HCT116 (cell line): Measurements from ENCODE around the gene UQCC2. TPM values are rescaled to one million over a fixed set of nuclear protein-coding genes. Genes with fewer than 3 reads are reported as not detected.

ENCODE experiments used
- ATAC-seq: fragments of 200-7000 bp; cut with Tn5 transposase; 2 replicates; pipeline ENCODE4 v1.9.1; 2020; ENCODE audit warnings: mild to moderate bottlenecking, moderate library complexity
- BruUV-seq: library from RNA; stranded (reverse); fragments of 400-500 nt; replicated peaks from 2 replicates; lab custom pipeline; 2021; lab: Mats Ljungman, UMichigan
- CTCF ChIA-PET: fragments of 300-600 bp; sonication (Branson Sonifier 250); formaldehyde crosslinking; loops from one replicate; lab custom pipeline; 2021; ENCODE audit warnings: antibody characterized with exemption; lab: Charles Lee
- POLR2A ChIA-PET: fragments of 300-600, 350-600 bp; sonication (Branson Sonifier 250); formaldehyde crosslinking; loops from one replicate; lab custom pipeline; 2021; ENCODE audit warnings: antibody characterized with exemption; lab: Charles Lee
- RAD21 ChIA-PET, 2 experiments: fragments of 300-600 bp; sonication (Branson Sonifier 250); formaldehyde crosslinking; loops; one replicate each; lab custom pipeline; 2023; ENCODE audit warnings: low total read pairs in 2 of 2; ENCODE audit not compliant: uncharacterized antibody in 2 of 2, unreplicated experiment in 2 of 2, low non-redundant PET in 1 of 2; lab: Charles Lee
- DNase-seq: peaks from one replicate; pipeline ENCODE4 v3.0.0-alpha.2; 2010; ENCODE audit warnings: low read depth, low spot score
- H2AFZ ChIP-seq: fragments of 200-600 bp; shearing (Covaris generic), sonication (generic); 2 replicates; pipeline ENCODE4 v1.6.1; 2017; ENCODE audit warnings: low read depth, mixed run types, mixed read lengths, antibody characterized with exemption, low read length; ENCODE audit not compliant: poor library complexity, severe bottlenecking
- H3K27ac ChIP-seq: 2 replicates; pipeline ENCODE4 v1.5.1; 2012; ENCODE audit warnings: low read depth, low read length
- H3K27me3 ChIP-seq: fragments of 200-600 bp; sonication (generic); 2 replicates; pipeline ENCODE4 v1.6.1; 2016; ENCODE audit warnings: mixed run types, low read length, mixed read lengths; ENCODE audit not compliant: insufficient read depth
- H3K36me3 ChIP-seq, 2 experiments: fragments of 200-500 bp in 1 of 2; fragments of 200-600 bp in 1 of 2; sonication (Bioruptor generic) in 1 of 2; sonication (generic) in 1 of 2; 2 replicates each; pipeline versions ENCODE4 v1.5.1 to v1.6.1; 2014 to 2016; ENCODE audit warnings: low read length in 2 of 2, inconsistent platforms in 1 of 2, mixed read lengths in 1 of 2, mixed run types in 1 of 2; ENCODE audit not compliant: insufficient read depth in 2 of 2, control insufficient read depth in 1 of 2
- H3K4me1 ChIP-seq, 2 experiments: fragments of 200-600 bp in 1 of 2; sonication (generic) in 1 of 2; 2 replicates each; pipeline versions ENCODE4 v1.5.1 to v1.6.1; 2012 to 2017; ENCODE audit warnings: low read length in 2 of 2, inconsistent platforms in 1 of 2, mild to moderate bottlenecking in 1 of 2, mixed read lengths in 1 of 2, mixed run types in 1 of 2, moderate library complexity in 1 of 2; ENCODE audit not compliant: insufficient read depth in 2 of 2, control insufficient read depth in 1 of 2
- H3K4me2 ChIP-seq: fragments of 200-600 bp; sonication (generic); 2 replicates; pipeline ENCODE4 v1.6.1; 2017; ENCODE audit warnings: mixed run types, low read length, mixed read lengths
- H3K4me3 ChIP-seq, 2 experiments: fragments of 200-600 bp in 1 of 2; sonication (generic) in 1 of 2; replicated peaks in 1 of 2; 2 replicates each; pipeline ENCODE4 v1.5.1; 2011 to 2016; ENCODE audit warnings: low read length in 2 of 2, control low read depth in 1 of 2, low read depth in 1 of 2, mild to moderate bottlenecking in 1 of 2, mixed read lengths in 1 of 2, mixed run types in 1 of 2
- H3K79me2 ChIP-seq: fragments of 200-600 bp; sonication (generic); 2 replicates; pipeline ENCODE4 v1.6.1; 2017; ENCODE audit warnings: mild to moderate bottlenecking, mixed run types, low read length, moderate library complexity, mixed read lengths; ENCODE audit not compliant: insufficient read depth
- H3K9ac ChIP-seq: fragments of 200-600 bp; sonication (generic); 2 replicates; pipeline ENCODE4 v1.6.1; 2016; ENCODE audit warnings: low read length, mixed read lengths
- H3K9me2 ChIP-seq: fragments of 200-600 bp; sonication (generic), shearing (Covaris generic); 2 replicates; pipeline ENCODE4 v1.6.1; 2017; ENCODE audit warnings: mixed run types, mild to moderate bottlenecking, moderate library complexity; ENCODE audit not compliant: insufficient read depth
- H3K9me3 ChIP-seq, 2 experiments: fragments of 200-500 bp in 1 of 2; fragments of 200-600 bp in 1 of 2; sonication (Bioruptor generic) in 1 of 2; sonication (generic) in 1 of 2; 2 replicates each; pipeline ENCODE4 v1.6.1; 2014 to 2017; ENCODE audit warnings: low read length in 2 of 2, mixed read lengths in 2 of 2, inconsistent platforms in 1 of 2, low read depth in 1 of 2, mild to moderate bottlenecking in 1 of 2, mixed run types in 1 of 2, moderate library complexity in 1 of 2; ENCODE audit not compliant: control insufficient read depth in 1 of 2, insufficient read depth in 1 of 2
- H4K20me1 ChIP-seq: fragments of 200-600 bp; sonication (generic), shearing (Covaris generic); 2 replicates; pipeline ENCODE4 v1.6.1; 2017; ENCODE audit warnings: mixed run types, mild to moderate bottlenecking, moderate library complexity; ENCODE audit not compliant: insufficient read depth
- CEBPB ChIP-seq: IDR thresholded peaks from 2 replicates; pipeline ENCODE4 v1.6.1; 2012; ENCODE audit warnings: low read depth
- CTCF ChIP-seq, 3 experiments: fragments of 200-600 bp in 1 of 3; sonication (generic) in 1 of 3; IDR thresholded peaks in 2 of 3; conservative IDR thresholded peaks in 1 of 3; 2 replicates each; pipeline ENCODE4 v1.5.1; 2012 to 2017; ENCODE audit warnings: low read depth in 2 of 3, low read length in 2 of 3, antibody characterized with exemption in 1 of 3, borderline replicate concordance in 1 of 3, control low read depth in 1 of 3, mild to moderate bottlenecking in 1 of 3, mixed read lengths in 1 of 3, mixed run types in 1 of 3, moderate library complexity in 1 of 3; ENCODE audit not compliant: insufficient read depth in 1 of 3
- EZH2 ChIP-seq: fragments of 200-600 bp; sonication (generic); IDR thresholded peaks from 2 replicates; pipeline ENCODE4 v1.6.1; 2017; ENCODE audit warnings: antibody characterized with exemption, mixed run types
- EZH2phosphoT487 ChIP-seq: fragments of 200-600 bp; IDR thresholded peaks from 2 replicates; pipeline ENCODE4 v1.6.1; 2018; ENCODE audit warnings: antibody characterized with exemption, borderline replicate concordance
- JUND ChIP-seq: IDR thresholded peaks from 2 replicates; pipeline ENCODE4 v1.6.1; 2012
- POLR2A ChIP-seq: IDR thresholded peaks from 2 replicates; pipeline ENCODE4 v1.7.0; 2011; ENCODE audit warnings: borderline replicate concordance; ENCODE audit not compliant: insufficient read depth, insufficient read length; ENCODE audit errors: extremely low read depth
- REST ChIP-seq: IDR thresholded peaks from 2 replicates; pipeline ENCODE4 v1.6.1; 2012; ENCODE audit warnings: low read depth
- SRF ChIP-seq: IDR thresholded peaks from 2 replicates; pipeline ENCODE4 v1.6.1; 2012; ENCODE audit warnings: low read depth
- TCF7L2 ChIP-seq: IDR thresholded peaks from 2 replicates; pipeline ENCODE4 v1.7.0; 2011; ENCODE audit warnings: borderline replicate concordance, inconsistent platforms; ENCODE audit not compliant: insufficient read depth, insufficient read length; ENCODE audit errors: extremely low read depth
- YY1 ChIP-seq: IDR thresholded peaks from 2 replicates; pipeline ENCODE4 v1.6.1; 2011; ENCODE audit warnings: low read length, low read depth, moderate library complexity, mild to moderate bottlenecking; ENCODE audit not compliant: insufficient replicate concordance; ENCODE audit errors: extremely low read depth
- ZFX ChIP-seq: fragments of 450-650 bp; IDR thresholded peaks from 2 replicates; pipeline ENCODE4 v1.6.1; 2017
- ZNF274 ChIP-seq: fragments of 200-500 bp; sonication (Bioruptor generic); IDR thresholded peaks from 2 replicates; pipeline ENCODE4 v1.6.1; 2014; ENCODE audit warnings: mild to moderate bottlenecking, low read depth, low read length, inconsistent platforms
- intact Hi-C: fragments of 100-400 bp; cut with micrococcal nuclease; formaldehyde crosslinking; loops from 2 replicates; pipeline ENCODE4 v1.10.0; 2022
- total RNA-seq: library from RNA; stranded (reverse); gene quantifications from one replicate; pipeline ENCODE4 v1.2.1, GENCODE V29; 2021; ENCODE audit not compliant: unreplicated experiment
- TF ChIP-seq, protein P1 (sequence below): IDR thresholded peaks from 2 replicates; pipeline ENCODE4 v1.6.1; 2011; ENCODE audit warnings: mild to moderate bottlenecking, low read length, moderate library complexity; ENCODE audit not compliant: insufficient replicate concordance; ENCODE audit errors: extremely low read depth

Gene UQCC2
- total RNA-seq, 1 experiment from 2014 or later: 95.1 TPM

- H3K4me3 ChIP-seq: no peak overlapping the region
- no TSS peak for BruUV-seq
- H3K9me3 ChIP-seq: no peaks in the 10 kb centered on the region
- no peaks in the 10 kb centered on the region for H3K9me2 ChIP-seq
- intact Hi-C loops: no loop called here
- peaks cover 11 to 20% of the 10 kb centered on the region in 2 experiments; a peak in 3 of 4 replicates for H3K4me1 ChIP-seq
- ATAC-seq (no peak), DNase-seq (no peak)
- ChIA-PET POLR2A (no interaction called here), RAD21 (no interaction called here), CTCF (no interaction called here)
- no peak overlapping the region for H2AFZ ChIP-seq
- no peak overlapping the region for H3K9ac ChIP-seq
- no peaks in the 10 kb centered on the region for H3K79me2 ChIP-seq
- no peaks in the 10 kb centered on the region for H3K36me3 ChIP-seq
- H4K20me1 ChIP-seq: no peaks in the 10 kb centered on the region
- no peaks in the 10 kb centered on the region for H3K27me3 ChIP-seq
- TF ChIP-seq ZFX: no peak
- TF ChIP-seq POLR2A: no peak
- TF ChIP-seq REST: no peak
- TF ChIP-seq YY1: no peak
- no peak for TF ChIP-seq CTCF (IDR thresholded peaks at IDR 0.05 in 2 of 3, conservative IDR thresholded peaks at IDR 0.05 in 1 of 3; ENCODE audit: borderline replicate concordance in 1 of 3, insufficient read depth in 1 of 3, low read depth in 2 of 3, low read length in 2 of 3)
- TF ChIP-seq, protein P1, sequence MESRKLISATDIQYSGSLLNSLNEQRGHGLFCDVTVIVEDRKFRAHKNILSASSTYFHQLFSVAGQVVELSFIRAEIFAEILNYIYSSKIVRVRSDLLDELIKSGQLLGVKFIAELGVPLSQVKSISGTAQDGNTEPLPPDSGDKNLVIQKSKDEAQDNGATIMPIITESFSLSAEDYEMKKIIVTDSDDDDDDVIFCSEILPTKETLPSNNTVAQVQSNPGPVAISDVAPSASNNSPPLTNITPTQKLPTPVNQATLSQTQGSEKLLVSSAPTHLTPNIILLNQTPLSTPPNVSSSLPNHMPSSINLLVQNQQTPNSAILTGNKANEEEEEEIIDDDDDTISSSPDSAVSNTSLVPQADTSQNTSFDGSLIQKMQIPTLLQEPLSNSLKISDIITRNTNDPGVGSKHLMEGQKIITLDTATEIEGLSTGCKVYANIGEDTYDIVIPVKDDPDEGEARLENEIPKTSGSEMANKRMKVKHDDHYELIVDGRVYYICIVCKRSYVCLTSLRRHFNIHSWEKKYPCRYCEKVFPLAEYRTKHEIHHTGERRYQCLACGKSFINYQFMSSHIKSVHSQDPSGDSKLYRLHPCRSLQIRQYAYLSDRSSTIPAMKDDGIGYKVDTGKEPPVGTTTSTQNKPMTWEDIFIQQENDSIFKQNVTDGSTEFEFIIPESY: no peak
- no peak for TF ChIP-seq TCF7L2
- TF ChIP-seq SRF: no peak
- TF ChIP-seq EZH2phosphoT487: no peak
- TF ChIP-seq ZNF274: no peak
- no peak for TF ChIP-seq JUND
- TF ChIP-seq EZH2: no peak
- no peak for TF ChIP-seq CEBPB
- no peak overlapping the region for H3K27ac ChIP-seq
- H3K4me2 ChIP-seq: no peak overlapping the region
Observed at GRCh38 chr6:33757113-33757512, 45.6 kb upstream of the UQCC2 start.
